SJSA1 (cell line): ENCODE data around the gene COL4A2. TPM values are rescaled to one million over a fixed set of nuclear protein-coding genes. Genes with fewer than 3 reads are reported as not detected.

Source experiments
- DNase-seq, 2 experiments: peaks; one replicate each; pipeline ENCODE4 v3.0.0-alpha.2; 2015 to 2020; ENCODE audit warnings: low spot score in 2 of 2, low read depth in 1 of 2
- H3K27ac ChIP-seq: fragments of 250-450 bp; sonication (Bioruptor Pico); 2 replicates; pipeline ENCODE4 v1.5.1; 2020; ENCODE audit warnings: mild to moderate bottlenecking, moderate library complexity
- H3K27me3 ChIP-seq: fragments of 250-450 bp; sonication (Bioruptor Pico); replicated peaks from 2 replicates; pipeline ENCODE4 v1.5.1; 2020; ENCODE audit warnings: mild to moderate bottlenecking, moderate library complexity
- H3K36me3 ChIP-seq: fragments of 250-450 bp; sonication (Bioruptor Pico); 2 replicates; pipeline ENCODE4 v1.5.1; 2020; ENCODE audit warnings: mild to moderate bottlenecking
- H3K4me1 ChIP-seq: fragments of 250-450 bp; sonication (Bioruptor Pico); replicated peaks from 2 replicates; pipeline ENCODE4 v1.6.1; 2021; ENCODE audit warnings: mild to moderate bottlenecking
- H3K4me3 ChIP-seq: fragments of 250-450 bp; sonication (Bioruptor Pico); 2 replicates; pipeline ENCODE4 v1.5.1; 2020; ENCODE audit warnings: mild to moderate bottlenecking
- H3K9me3 ChIP-seq: fragments of 250-450 bp; sonication (Bioruptor Pico); replicated peaks from 2 replicates; pipeline ENCODE4 v1.5.1; 2020; ENCODE audit warnings: mild to moderate bottlenecking
- total RNA-seq: library from RNA; depleted of rRNA; stranded (reverse); fragments of >200 nt; shearing (Covaris generic); gene quantifications from 2 replicates; pipeline ENCODE4 v1.2.3, GENCODE V29; 2014

Gene COL4A2
- total RNA-seq, 1 experiment from 2014 or later, result 741 TPM

GRCh38 chr13:110351636-110352420 lies 44.7 kb downstream of the COL4A2 start:
- Histone ChIP-seq H3K4me3 (no peak overlapping the region), H3K9me3 (no peaks in the 10 kb centered on the region), H3K36me3 (peaks cover 31% of the 10 kb centered on the region), H3K4me1 (peaks cover 29% of the 10 kb centered on the region), H3K27ac (no peak overlapping the region), H3K27me3 (no peaks in the 10 kb centered on the region)
- DNase-seq, result no peak

- DNase-seq, result no peak
- H3K27ac ChIP-seq, result no peak overlapping the region
- peaks cover 34% of the 10 kb centered on the region for H3K36me3 ChIP-seq
- no peaks in the 10 kb centered on the region for H3K27me3 ChIP-seq
- no peaks in the 10 kb centered on the region for H3K9me3 ChIP-seq
- no peak overlapping the region for H3K4me3 ChIP-seq
- peaks cover 20% of the 10 kb centered on the region for H3K4me1 ChIP-seq
Observed at GRCh38 chr13:110352735-110353134, 45.7 kb downstream of the COL4A2 start.

- Histone ChIP-seq H3K27ac (no peak overlapping the region), H3K4me1 (peaks cover 13% of the 10 kb centered on the region), H3K36me3 (peaks cover 39% of the 10 kb centered on the region), H3K4me3 (no peak overlapping the region), H3K27me3 (no peaks in the 10 kb centered on the region), H3K9me3 (no peaks in the 10 kb centered on the region)
- no peak for DNase-seq
Observed at GRCh38 chr13:110353339-110353977, 46.4 kb downstream of the COL4A2 start.

GRCh38 chr13:110354123-110354627 lies 47.1 kb downstream of the COL4A2 start:
- Histone ChIP-seq H3K27me3 (no peaks in the 10 kb centered on the region), H3K27ac (no peak overlapping the region), H3K9me3 (no peaks in the 10 kb centered on the region), H3K4me3 (no peak overlapping the region), H3K36me3 (peaks cover 45% of the 10 kb centered on the region), H3K4me1 (peaks cover 9% of the 10 kb centered on the region)
- DNase-seq, result no peak

GRCh38 chr13:110354715-110355473 lies 47.8 kb downstream of the COL4A2 start:
- no peaks in the 10 kb centered on the region for H3K9me3 ChIP-seq
- H3K27me3 ChIP-seq, result no peaks in the 10 kb centered on the region
- peaks cover 14% of the 10 kb centered on the region for H3K4me1 ChIP-seq
- DNase-seq, result no peak
- H3K36me3 ChIP-seq, result peaks cover 44% of the 10 kb centered on the region
- no peak overlapping the region for H3K27ac ChIP-seq
- H3K4me3 ChIP-seq, result no peak overlapping the region

GRCh38 chr13:110356362-110356761 lies 49.3 kb downstream of the COL4A2 start:
- Histone ChIP-seq H3K27me3 (no peaks in the 10 kb centered on the region), H3K36me3 (peaks cover 50% of the 10 kb centered on the region), H3K4me1 (peaks cover 24% of the 10 kb centered on the region), H3K27ac (no peak overlapping the region), H3K4me3 (no peak overlapping the region), H3K9me3 (no peaks in the 10 kb centered on the region)
- no peak for DNase-seq

- Histone ChIP-seq H3K9me3 (no peaks in the 10 kb centered on the region), H3K27me3 (no peaks in the 10 kb centered on the region), H3K36me3 (peaks cover 56% of the 10 kb centered on the region), H3K27ac (no peak overlapping the region), H3K4me1 (peaks cover 29% of the 10 kb centered on the region), H3K4me3 (no peak overlapping the region)
- no peak for DNase-seq
Observed at GRCh38 chr13:110358381-110358780, 51.3 kb downstream of the COL4A2 start.

- H3K27ac ChIP-seq, result peak overlapping the region; percentile 71
Observed at GRCh38 chr13:110359840-110360301, 52.8 kb downstream of the COL4A2 start.

GRCh38 chr13:110360598-110360997 lies 53.5 kb downstream of the COL4A2 start:
- peaks cover 34% of the 10 kb centered on the region for H3K4me1 ChIP-seq
- peaks cover 54% of the 10 kb centered on the region for H3K36me3 ChIP-seq
- no peaks in the 10 kb centered on the region for H3K27me3 ChIP-seq
- no peak for DNase-seq
- H3K27ac ChIP-seq, result peak overlapping the region; percentile 71
- H3K9me3 ChIP-seq, result no peaks in the 10 kb centered on the region
- no peak overlapping the region for H3K4me3 ChIP-seq

More at GRCh38 chr13:110359840-110360301, 52.8 kb downstream of the COL4A2 start:
- H3K4me1 ChIP-seq, result peaks cover 29% of the 10 kb centered on the region
- no peaks in the 10 kb centered on the region for H3K9me3 ChIP-seq
- H3K27me3 ChIP-seq, result no peaks in the 10 kb centered on the region
- H3K4me3 ChIP-seq, result no peak overlapping the region
- H3K36me3 ChIP-seq, result peaks cover 54% of the 10 kb centered on the region
- DNase-seq, result peak; percentile 87 to 88

- no peaks in the 10 kb centered on the region for H3K27me3 ChIP-seq
- H3K4me3 ChIP-seq, result no peak overlapping the region
- no peaks in the 10 kb centered on the region for H3K9me3 ChIP-seq
- DNase-seq, result no peak
- H3K4me1 ChIP-seq, result peaks cover 42% of the 10 kb centered on the region
- H3K27ac ChIP-seq, result no peak overlapping the region; the same call in 1 of the 2 replicates
- peaks cover 51% of the 10 kb centered on the region for H3K36me3 ChIP-seq
Observed at GRCh38 chr13:110361365-110361911, 54.4 kb downstream of the COL4A2 start.

GRCh38 chr13:110363010-110363409 lies 55.9 kb downstream of the COL4A2 start:
- H3K27ac ChIP-seq, result no peak overlapping the region
- no peaks in the 10 kb centered on the region for H3K27me3 ChIP-seq
- DNase-seq, result no peak

GRCh38 chr13:110364081-110364480 lies 57.0 kb downstream of the COL4A2 start:
- DNase-seq, result no peak
- Histone ChIP-seq H3K9me3 (no peaks in the 10 kb centered on the region), H3K4me3 (no peak overlapping the region), H3K27ac (no peak overlapping the region), H3K27me3 (no peaks in the 10 kb centered on the region), H3K36me3 (peaks cover 41% of the 10 kb centered on the region), H3K4me1 (peaks cover 65% of the 10 kb centered on the region)

More at GRCh38 chr13:110363010-110363409, 55.9 kb downstream of the COL4A2 start:
- Histone ChIP-seq H3K4me1 (peaks cover 58% of the 10 kb centered on the region), H3K36me3 (peaks cover 51% of the 10 kb centered on the region), H3K4me3 (no peak overlapping the region), H3K9me3 (no peaks in the 10 kb centered on the region)

- H3K4me3 ChIP-seq, result no peak overlapping the region
- no peaks in the 10 kb centered on the region for H3K9me3 ChIP-seq
- no peak overlapping the region for H3K27ac ChIP-seq
- peaks cover 30% of the 10 kb centered on the region for H3K36me3 ChIP-seq
- no peaks in the 10 kb centered on the region for H3K27me3 ChIP-seq
- H3K4me1 ChIP-seq, result peaks cover 53% of the 10 kb centered on the region
- DNase-seq, result peak in 1 of 2 experiments; percentile 64
Observed at GRCh38 chr13:110365876-110366275, 58.8 kb downstream of the COL4A2 start.
